NCI-H446 (cell line): ENCODE data around the gene SYP.

ENCODE experiments used
- DNase-seq, 2 experiments: peaks; one replicate each; lab custom pipeline; 2025; lab: John Stamatoyannopoulos, UW

The SYP gene

DNA sequence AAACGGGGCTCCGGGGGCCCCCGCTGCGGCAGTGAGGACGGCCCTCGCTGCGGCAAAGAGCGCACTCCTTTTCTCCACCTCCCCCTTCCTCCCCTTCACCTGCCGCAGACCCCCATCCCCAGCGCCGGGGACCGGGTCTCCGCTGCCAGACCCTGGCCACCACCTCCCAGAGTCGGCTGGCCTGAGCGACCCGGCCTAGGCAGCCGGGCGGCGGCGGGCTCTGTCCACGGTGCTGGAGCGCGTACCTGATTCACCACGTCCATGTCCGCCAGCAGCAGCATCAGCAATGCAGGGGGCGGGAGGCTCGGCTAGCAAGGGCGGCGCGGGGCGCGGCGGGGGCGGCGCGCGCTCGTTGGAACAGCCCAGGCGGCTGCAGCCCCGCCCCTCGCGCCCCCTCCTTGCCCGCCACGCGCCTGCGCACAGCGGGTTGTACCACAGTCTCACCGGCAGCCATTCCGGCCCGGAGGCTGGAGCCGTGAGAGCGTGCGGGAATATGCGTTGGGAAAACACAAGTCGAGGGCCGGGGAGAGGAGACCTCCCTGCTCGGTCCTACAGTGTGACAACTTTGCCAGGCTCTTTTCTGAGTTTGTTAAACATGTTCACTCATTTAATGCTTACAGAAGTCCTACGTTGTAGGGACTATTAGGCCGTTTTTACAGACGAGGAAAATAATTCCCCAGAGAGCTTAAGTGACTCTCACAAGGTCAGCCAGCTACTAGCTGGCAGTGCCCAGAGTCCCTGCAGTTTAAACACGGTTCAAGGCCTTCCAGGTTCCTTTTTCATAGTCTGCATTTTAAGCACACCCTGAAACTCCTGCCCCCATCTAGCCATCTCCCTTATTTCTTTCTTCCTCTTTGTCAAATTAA, at the start of gene SYP:
SYP (minus strand) TSS at position 288 of the 866 bp plus-strand sequence; CDS start at position 281, 7 bp downstream.
- DNase-seq = peak; percentile 66 to 86

DNA sequence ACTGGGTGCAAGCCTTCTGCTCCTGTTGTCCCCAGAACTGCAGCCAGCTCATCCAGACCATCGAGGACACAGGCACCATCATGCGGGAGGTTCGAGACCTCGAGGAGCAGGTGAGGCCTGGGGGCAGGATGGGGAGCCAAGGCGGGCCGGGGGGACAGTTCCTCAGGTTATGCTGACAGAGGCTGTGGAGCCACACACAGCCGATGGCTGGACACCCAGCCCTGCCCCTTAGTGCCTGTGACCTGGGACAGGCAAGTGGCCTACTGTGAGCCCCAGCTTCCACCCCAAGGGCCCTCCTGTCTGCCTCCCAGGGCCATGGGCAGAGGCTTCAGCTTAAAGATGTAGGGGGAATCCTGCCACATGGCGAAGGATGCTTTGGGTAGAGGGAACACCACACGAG, 49.6 kb upstream of the SYP start:
- DNase-seq = no peak

DNA sequence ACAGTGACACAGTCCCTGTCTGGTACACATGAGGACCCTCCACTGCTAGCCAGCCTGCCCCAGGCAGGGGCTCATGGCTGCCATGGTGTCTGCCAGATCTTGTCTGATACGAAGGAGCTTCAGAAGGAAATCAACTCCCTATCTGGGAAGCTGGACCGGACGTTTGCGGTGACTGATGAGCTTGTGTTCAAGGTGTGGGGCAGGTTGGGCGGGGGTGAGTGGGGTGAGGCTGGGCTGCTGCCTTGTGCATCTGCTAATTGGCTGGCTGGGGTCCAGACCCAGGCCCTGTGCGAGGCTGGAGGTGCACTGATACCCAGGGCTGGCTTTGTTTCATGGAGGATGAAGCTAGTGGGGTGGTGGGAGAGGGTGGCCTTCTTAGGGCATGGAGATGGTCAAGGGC, 49.1 kb upstream of the SYP start:
- no peak for DNase-seq

DNA sequence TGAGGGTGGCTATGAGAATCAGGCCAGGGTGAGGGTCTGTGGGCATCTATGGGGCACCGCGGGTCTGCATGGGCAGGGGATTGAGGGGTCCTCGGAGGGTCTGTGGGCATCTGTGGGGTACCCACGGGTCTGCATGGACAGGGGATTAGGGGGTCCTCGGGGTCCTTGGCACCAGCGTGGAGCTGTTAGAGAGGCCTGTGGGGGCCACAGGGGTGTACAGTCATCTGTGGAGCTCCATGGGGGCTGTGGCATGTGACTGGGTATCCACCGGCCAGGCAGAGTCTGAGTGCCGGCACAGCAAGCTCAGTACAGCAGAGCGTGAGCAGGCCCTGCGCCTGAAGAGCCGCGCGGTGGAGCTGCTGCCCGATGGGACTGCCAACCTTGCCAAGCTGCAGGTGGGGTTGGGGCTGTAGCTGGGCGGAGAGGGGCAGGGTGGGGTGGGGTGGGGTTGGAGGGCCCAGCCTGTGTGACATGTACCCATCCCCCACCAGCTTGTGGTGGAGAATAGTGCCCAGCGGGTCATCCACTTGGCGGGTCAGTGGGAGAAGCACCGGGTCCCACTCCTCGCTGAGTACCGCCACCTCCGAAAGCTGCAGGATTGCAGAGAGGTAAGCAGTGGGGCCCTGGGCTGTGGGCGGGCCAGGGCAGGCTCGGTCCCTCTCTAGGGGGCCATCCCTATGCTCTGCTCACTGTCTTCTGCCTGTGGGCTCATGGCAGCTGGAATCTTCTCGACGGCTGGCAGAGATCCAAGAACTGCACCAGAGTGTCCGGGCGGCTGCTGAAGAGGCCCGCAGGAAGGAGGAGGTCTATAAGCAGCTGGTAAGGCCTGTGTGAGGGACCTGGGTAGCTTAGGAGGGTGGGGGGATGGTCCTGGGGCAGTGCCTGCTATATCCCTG, 48.2 kb upstream of the SYP start:
- DNase-seq = no peak

DNA sequence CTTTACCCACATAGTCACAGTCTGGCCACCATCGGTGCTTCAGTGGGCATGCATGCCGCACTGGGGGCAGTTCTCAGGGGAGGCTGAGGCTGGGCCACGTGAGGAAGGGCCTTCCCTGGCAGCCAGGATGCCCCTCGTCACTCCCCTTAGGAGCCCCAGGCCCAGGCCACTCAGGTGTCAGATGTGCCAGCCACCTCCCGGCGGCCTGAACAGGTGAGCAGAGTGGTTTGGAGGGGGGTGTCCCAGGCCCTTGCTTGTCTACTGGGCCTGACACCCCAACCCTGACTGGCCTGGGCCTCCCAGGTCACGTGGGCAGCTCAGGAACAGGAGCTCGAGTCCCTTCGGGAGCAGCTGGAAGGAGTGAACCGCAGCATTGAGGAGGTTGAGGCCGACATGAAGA, 47.4 kb upstream of the SYP start:
- DNase-seq = no peak

DNA sequence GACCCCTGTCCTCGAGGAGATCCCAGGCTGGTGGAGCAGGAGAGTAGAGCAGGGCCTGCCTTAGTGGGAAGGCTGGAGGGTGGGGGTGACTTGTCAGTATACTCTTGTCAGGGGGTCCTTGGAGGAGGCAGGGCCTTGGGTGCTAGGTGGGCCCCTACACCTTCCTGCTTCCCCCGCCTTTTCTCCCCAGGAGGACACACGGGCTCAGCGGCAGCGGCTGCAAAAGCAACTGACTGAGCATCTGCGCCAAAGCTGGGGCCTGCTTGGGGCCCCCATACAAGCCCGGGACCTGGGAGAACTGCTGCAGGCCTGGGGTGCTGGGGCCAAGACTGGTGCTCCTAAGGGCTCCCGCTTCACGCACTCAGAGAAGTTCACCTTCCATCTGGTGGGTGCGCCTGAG, 46.5 kb upstream of the SYP start:
- DNase-seq = no peak

DNA sequence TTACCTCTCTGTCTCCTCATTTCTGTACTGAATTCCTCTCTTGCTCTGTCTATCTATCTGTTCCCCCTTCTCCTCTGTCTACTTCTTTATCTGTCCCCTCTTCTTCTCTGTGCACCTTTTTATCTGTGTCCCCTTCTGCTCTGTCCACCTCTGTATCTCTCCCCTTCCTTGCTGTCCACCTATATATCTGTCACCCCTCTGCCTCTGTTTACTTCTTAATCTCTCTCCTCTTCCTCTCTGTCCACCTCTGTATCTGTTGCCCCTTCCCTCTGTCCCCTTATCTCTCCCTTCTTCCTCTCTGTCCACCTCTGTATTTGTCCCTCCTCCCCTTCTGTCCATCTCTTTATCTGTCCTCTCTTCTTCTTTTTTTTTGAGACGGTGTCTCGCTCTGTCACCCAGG, 44.2 kb upstream of the SYP start:
- DNase-seq = no peak

DNA sequence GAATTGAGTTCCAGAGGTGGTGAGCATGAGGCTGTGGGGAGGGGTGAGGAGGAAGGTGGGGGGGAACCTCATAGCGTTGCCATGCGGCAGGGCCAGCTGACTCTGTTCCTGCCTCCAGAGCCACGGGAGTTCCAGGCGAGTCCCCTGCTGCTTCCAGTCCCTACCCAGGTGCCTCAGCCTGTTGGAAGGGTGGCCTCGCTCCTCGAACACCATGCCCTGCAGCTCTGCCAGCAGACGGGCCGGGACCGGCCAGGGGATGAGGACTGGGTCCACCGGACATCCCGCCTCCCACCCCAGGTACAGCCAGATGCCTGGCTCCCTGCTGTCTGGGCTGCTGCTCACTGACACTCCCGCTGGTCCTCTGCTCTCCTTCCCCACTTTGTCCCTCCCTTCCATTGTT, 43.2 kb upstream of the SYP start:
- DNase-seq = no peak

DNA sequence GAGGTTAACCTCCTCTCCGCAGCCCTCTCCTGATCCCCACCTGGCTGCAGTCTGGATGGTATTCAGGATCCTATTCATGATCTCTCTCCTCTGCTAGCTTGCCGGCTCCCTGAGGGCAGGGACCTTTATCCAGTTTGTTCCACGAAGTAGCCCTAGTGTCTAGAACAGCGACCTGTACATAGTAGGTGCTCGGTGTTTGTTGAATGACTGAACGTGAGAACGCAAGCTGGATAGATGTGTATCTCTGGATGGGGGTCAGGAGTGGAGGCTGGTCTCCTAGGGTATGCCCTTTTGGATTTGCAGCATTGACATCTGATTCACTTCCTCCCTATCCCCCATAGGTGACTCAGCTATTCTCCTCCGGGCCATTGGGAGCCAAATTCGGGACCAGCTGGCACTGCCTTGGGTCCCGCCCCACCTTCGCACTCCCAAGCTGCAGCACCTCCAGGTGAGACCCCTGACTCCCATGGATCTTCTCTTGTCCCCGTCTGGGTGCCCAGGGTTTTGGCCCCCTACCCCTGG, 42.6 kb upstream of the SYP start:
- no peak for DNase-seq

DNA sequence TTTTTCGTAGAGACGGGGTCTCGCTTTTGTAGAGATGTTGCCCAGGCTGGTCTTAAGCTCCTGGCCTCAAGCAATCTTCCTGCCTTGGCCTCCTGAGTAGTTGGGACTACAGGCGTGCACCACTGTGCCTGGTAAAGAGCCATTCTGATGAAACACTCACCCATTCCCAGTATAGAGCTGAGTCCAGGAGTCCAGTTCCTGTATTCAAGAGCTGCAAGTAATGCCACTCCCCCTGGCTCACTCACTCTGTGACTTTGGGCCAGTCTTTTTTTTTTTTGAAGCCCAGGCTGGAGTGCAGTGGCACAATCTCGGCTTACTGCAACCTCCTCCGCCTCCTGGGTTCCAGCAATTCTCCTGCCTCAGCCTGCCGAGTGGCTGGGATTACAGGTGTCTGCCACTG, 38.7 kb upstream of the SYP start:
- no peak for DNase-seq

DNA sequence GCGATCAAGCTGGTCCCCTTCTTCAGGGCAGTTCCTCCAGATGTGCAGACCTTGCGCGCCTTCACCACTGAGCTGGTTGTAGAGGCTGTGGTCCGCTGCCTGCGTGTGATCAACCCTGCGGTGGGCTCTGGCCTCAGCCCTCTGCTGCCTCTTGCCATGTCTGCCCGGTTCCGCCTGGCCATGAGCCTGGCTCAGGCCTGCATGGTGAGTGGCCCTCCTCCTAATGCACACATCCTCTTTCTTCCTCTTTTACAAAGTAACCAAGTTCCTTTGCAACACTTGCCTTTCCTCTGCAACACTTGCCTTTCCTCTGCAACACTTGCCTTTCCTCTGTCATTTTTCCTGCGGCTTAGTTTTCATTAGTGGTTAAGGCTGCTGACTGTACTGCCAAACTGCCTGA, 37.1 kb upstream of the SYP start:
- no peak for DNase-seq

DNA sequence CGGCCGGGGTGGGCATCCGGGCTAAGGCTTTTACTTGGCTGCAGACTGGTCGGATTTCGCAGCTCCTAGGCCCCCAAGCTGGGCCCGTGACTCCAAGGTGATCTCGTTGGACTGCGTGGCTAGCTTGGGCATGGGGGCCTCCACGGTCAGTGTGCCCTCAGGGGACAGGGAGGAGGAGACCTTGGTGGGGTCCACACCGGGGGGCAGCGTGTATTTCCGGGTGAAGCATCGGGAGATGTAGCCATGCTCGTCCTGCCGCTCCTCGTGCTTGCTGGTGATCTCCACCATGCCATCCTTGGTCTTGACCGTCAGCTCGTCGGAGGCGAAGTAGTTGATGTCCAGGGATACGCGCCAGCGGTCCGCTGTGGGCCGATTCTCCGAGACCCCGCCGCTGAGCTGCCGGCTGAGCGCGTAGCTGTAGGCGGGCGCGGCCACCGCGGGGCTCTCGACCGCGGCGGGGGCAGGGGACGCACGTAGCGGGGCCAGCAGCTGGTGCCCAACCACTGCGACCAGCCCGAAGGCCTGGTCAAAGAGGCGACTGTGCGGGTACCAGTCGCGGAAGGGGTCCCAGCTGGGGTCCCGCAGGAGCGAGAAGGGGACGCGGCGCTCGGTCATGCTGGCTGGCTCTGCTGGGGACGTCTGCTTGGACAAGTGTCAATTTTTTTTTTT, 34.0 kb upstream of the SYP start:
- DNase-seq = no peak

DNA sequence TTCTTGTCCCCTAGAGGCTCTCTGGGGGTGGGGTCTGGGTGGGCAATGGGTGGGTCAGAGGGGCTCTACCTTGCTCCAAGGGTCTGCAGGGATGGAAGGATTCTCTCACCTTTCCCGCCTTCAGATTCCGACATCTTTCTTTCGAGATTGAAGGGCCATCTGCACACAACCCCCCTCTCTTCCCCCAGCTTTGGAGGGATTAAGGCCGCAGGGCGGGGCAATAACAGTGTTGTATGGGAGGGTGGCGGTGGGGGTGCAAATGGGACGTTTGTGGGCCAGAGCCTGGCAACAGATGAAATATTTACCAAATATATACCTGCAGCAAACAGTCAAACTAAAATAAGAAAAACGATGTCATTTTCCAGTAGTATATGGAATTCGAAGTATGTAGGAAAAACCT, 33.2 kb upstream of the SYP start, which contains the start of gene CACNA1F:
CACNA1F (minus strand) TSS at position 165 of the 400 bp plus-strand sequence; CDS start at position 134, 31 bp downstream.
- DNase-seq = no peak

DNA sequence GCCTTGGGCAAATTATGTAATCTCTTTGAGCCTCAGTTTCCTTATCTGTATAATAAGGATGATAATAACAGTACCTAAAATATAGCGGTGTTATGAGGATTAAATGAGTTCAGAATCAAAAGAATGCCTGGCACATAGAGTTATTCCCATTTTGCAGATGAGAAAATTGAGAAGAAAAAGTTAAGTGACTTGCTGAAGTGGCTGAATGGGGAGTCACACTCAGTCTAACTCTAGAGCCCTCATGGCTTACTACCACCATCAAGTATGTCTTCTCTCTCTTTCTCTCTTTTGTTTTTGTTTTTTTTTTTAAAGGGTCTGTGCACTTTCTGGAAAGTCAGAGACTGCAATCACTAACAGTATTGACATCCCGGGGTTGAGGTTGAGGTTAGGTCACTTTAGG, 32.5 kb upstream of the SYP start:
- no peak for DNase-seq

DNA sequence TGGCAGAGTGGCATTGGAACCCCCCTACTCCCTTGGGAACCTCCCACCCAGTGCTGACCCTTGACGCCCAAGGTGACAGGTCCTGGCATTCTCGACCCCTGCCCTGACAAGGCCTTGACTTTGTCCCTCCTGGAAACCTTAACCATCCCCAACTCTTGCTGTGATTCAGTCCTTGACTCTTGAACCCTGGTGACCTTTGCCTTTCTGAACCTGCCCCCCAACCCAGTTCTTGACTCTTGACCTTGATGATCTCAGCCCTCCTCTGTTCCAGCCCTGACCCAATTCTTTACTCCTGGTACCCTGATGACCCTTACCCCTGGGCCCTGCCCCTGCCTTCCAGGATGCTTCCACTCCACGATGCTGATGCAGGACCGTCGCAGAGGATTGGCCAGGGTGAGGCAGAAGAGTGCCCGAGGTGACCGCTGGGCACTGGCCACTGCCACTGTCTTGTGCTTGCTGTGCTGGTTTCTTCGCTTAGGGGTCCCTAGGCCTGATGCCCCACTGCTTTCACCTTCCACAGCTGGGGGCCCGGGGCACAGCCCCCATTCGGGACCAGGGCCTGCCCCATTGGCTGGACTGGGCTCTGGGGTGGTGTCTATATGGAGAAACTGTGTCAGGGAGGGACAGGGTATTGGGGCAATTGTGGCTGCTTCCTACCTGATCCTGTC, 31.5 kb upstream of the SYP start:
- no peak for DNase-seq

DNA sequence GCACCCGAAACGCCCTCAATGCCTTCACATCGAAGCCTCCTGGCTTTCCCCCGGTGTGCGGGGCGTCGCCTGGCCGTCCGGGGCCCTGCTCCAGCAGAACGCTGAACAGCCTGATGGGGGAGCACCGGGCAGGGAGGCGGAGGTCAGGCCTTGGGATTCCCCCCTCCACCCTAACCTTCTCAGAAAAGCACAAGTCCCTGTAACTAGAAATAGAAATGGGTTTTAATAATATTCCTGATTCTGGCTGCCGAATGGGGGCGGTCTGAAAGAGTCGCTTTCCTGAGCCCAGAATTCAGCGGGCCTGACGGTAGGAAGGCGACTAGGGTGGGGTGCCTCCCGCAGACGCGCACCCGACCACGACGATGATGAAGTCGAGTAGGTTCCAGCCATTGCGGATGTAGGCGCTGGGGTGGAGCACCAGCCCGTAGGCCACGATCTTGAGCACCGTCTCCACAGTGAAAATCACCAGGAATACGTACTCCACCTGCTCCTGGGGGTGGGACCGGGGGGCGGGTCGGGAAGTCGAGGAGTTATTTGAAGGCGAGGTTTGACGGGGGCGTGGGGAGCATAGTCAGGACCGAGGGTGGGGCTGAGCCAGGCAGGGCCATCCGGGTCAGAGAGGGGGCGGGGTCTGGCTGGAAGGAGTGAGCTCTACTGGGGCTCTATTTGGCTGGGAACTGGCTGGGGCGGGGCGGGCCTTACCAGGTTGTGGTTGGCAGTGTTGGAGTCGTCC, 30.7 kb upstream of the SYP start:
- no peak for DNase-seq

DNA sequence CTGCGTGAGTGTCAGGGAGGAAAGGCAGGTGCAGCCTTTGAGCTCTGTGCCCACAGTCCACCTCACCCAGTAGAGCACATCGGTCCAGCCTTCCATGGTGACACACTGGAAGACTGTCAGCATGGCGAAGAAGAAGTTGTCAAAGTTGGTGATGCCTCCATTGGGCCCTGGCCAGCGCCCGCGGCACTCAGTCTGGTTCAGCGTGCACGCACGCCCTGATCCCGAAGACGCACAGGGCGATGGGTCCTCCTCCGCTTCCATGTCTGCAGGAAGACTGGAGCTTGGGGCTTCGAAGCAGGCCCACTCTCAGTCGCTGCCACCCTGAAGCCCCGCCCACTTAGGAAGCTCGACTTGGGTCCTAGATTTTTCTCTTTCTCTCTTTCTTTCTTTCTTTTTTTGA, 28.2 kb upstream of the SYP start:
- DNase-seq = no peak

DNA sequence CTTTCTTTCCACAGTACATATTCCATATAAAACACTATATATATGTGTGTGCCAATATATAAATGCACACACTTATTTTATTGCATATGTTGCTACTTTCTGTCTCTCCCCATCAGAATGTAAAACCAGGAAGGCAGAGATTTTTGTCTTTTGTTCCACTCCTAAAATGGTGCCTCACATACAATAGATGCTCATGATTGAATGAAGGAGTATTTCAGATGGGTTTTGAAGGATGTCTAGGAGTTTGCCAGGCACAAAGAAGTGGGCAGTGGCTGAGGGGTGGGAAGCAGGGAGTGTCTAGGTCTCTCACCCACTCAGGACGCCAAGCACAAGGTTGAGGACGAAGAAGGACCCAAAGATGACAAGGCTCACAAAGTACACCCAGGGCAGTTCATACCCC, 27.7 kb upstream of the SYP start:
- no peak for DNase-seq

DNA sequence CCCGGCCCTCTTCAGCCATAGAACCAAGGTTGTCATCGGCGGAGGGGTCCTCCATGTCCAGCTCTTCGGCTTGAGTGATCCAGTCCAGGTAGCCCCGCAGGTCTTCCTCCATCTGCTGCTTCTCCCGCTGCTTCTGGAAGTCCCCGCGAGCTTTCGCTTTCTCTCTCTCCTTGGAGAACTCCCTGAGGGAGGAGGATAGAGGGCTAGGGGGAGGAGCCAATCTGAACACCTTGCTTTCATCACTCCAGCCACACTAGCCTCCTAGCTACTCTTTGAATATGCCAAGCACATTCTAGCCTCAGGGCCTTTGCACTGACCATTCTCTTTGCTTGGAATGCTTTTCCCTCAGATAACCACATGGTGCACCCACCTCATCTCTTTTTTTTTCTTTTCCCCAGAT, 27.0 kb upstream of the SYP start:
- no peak for DNase-seq

DNA sequence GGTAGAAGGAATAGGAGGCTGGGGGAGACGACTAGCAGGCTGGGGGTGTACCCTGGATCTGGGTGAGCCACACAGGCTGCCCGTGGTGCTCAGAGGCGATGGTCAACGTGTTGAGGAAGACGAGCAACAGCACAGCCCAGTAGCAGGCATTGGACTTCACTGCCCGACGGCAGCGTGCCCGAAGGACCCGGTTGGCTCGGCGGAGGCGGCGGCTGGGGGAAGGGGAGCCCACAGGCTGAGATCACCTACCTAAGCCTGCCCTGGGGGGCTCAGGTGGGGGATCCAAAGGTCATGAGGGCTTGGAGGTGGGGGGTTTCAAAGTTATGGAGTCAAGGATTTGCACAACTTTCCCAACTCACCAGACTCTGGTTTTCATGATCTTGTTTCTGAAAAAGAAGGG, 25.9 kb upstream of the SYP start:
- DNase-seq = no peak

DNA sequence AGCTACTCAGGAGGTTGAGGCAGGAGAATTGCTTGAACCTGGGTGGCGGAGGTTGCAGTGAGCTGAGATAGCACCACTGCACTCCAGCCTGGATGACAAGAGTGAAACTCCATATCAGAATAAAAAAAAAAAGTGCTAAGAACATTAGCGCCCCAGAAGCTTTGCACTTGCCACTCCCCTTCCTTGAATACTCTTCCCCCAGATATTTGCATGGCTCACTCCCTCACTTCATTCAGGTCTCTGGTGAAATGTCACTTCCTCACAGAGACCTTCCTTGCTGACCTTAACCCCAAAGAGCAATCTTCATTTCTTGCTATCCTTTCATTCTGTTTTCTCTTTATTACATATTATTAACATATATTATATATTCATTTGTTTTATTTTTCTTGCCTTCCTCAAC, 21.9 kb upstream of the SYP start:
- no peak for DNase-seq
